DOHH2 (cell line): ENCODE results near the gene SPRN.

Source experiments
- H3F3A ChIP-seq: fragments of 200-600 bp; sonication (generic), shearing (Covaris generic); 2 replicates; pipeline ENCODE4 v1.6.0; 2016; ENCODE audit warnings: antibody characterized with exemption, mild to moderate bottlenecking; ENCODE audit not compliant: control insufficient read depth, insufficient read depth
- H3K27ac ChIP-seq: fragments of 200-600 bp; sonication (generic); 2 replicates; pipeline ENCODE4 v1.5.1; 2014; ENCODE audit warnings: low read depth, mild to moderate bottlenecking, low read length, moderate library complexity
- H3K27me3 ChIP-seq: fragments of 200-600 bp; sonication (generic); 2 replicates; pipeline ENCODE4 v1.6.1; 2014; ENCODE audit warnings: mild to moderate bottlenecking, low read length, mixed read lengths; ENCODE audit not compliant: control insufficient read depth
- H3K36me3 ChIP-seq: fragments of 200-600 bp; sonication (generic); 2 replicates; pipeline ENCODE4 v1.6.1; 2014; ENCODE audit warnings: mild to moderate bottlenecking, low read length, moderate library complexity, mixed read lengths; ENCODE audit not compliant: control insufficient read depth
- H3K4me1 ChIP-seq: fragments of 200-600 bp; sonication (generic); 2 replicates; pipeline ENCODE4 v1.6.1; 2014; ENCODE audit warnings: mild to moderate bottlenecking, low read length, mixed read lengths; ENCODE audit not compliant: control insufficient read depth
- H3K4me2 ChIP-seq: fragments of 200-600 bp; sonication (generic); 2 replicates; pipeline ENCODE4 v1.6.0; 2014; ENCODE audit warnings: mild to moderate bottlenecking, low read length, moderate library complexity
- H3K4me3 ChIP-seq: fragments of 200-600 bp; sonication (generic); 2 replicates; pipeline ENCODE4 v1.5.1; 2014; ENCODE audit warnings: mild to moderate bottlenecking, low read length, mixed read lengths
- H3K79me2 ChIP-seq: fragments of 200-600 bp; sonication (generic); 2 replicates; pipeline ENCODE4 v1.6.1; 2014; ENCODE audit warnings: mild to moderate bottlenecking, low read length, mixed read lengths; ENCODE audit not compliant: control insufficient read depth
- H3K9me2 ChIP-seq: fragments of 200-600 bp; sonication (generic); replicated peaks from 2 replicates; pipeline ENCODE4 v1.6.1; 2014; ENCODE audit warnings: mild to moderate bottlenecking, low read length, mixed read lengths; ENCODE audit not compliant: control insufficient read depth
- H3K9me3 ChIP-seq: fragments of 200-600 bp; sonication (generic); 2 replicates; pipeline ENCODE4 v1.6.1; 2014; ENCODE audit warnings: antibody characterized with exemption, low read length, mixed read lengths; ENCODE audit not compliant: control insufficient read depth, insufficient read depth
- H4K20me1 ChIP-seq: fragments of 200-600 bp; sonication (generic); 2 replicates; pipeline ENCODE4 v1.6.0; 2014; ENCODE audit warnings: low read depth, mild to moderate bottlenecking, antibody characterized with exemption, low read length, moderate library complexity; ENCODE audit not compliant: control insufficient read depth, insufficient read depth
- EZH2phosphoT487 ChIP-seq: fragments of 200-600 bp; sonication (generic); IDR thresholded peaks from 2 replicates; pipeline ENCODE4 v1.6.1; 2017; ENCODE audit warnings: borderline replicate concordance, mild to moderate bottlenecking, antibody characterized with exemption, low read length, moderate library complexity, mixed read lengths
- TF ChIP-seq, protein P1 (sequence below): fragments of 200-600 bp; sonication (generic); IDR thresholded peaks from one replicate; pipeline ENCODE4 v1.5.1; 2014; ENCODE audit warnings: antibody characterized with exemption, mild to moderate bottlenecking, low read depth, low read length; ENCODE audit not compliant: poor library complexity, severe bottlenecking

Gene SPRN

DNA sequence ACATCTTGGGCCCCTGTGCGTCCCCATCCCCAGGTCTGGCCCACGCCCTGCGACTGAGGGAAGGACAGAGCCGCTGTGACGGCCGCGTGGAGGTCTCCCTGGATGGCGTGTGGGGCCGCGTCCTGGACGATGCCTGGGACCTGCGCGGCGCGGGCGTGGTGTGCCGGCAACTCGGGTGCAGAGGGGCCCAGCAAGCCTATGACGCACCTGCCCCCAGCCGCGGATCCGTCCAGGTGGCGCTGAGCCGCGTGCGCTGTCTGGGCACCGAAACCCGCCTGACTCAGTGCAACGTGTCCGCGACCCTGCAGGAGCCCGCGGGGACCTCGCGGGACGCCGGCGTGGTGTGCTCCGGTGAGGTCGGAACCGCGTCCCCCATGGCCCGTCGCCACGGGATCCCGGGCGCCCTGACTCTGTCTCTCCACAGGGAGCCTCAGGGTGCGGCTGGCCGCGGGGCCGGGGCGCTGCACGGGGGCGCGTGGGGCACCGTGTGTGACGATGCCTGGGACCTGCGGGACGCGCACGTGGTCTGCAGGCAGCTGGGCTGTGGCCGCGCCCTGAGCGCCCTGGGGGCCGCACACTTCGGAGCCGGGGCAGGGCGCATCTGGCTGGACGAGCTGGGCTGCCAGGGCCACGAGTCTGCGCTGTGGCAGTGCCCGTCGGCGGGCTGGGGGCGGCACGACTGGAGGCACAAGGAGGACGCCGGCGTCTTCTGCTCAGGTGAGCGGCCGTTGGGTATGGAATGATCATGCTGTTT, 35.2 kb upstream of the SPRN start:
- H3K27ac ChIP-seq, result no peak overlapping the region
- H3K27me3 ChIP-seq, result no peaks in the 10 kb centered on the region
- H3F3A ChIP-seq, result no peaks in the 10 kb centered on the region
- no peaks in the 10 kb centered on the region for H3K9me3 ChIP-seq
- H3K4me1 ChIP-seq, result no peaks in the 10 kb centered on the region
- H3K9me2 ChIP-seq, result no peaks in the 10 kb centered on the region
- no peak overlapping the region for H3K4me3 ChIP-seq
- no peaks in the 10 kb centered on the region for H3K79me2 ChIP-seq
- H4K20me1 ChIP-seq, result no peaks in the 10 kb centered on the region
- no peak overlapping the region for H3K4me2 ChIP-seq
- H3K36me3 ChIP-seq, result no peaks in the 10 kb centered on the region
- TF ChIP-seq EZH2phosphoT487, result no peak
- TF ChIP-seq, protein P1, sequence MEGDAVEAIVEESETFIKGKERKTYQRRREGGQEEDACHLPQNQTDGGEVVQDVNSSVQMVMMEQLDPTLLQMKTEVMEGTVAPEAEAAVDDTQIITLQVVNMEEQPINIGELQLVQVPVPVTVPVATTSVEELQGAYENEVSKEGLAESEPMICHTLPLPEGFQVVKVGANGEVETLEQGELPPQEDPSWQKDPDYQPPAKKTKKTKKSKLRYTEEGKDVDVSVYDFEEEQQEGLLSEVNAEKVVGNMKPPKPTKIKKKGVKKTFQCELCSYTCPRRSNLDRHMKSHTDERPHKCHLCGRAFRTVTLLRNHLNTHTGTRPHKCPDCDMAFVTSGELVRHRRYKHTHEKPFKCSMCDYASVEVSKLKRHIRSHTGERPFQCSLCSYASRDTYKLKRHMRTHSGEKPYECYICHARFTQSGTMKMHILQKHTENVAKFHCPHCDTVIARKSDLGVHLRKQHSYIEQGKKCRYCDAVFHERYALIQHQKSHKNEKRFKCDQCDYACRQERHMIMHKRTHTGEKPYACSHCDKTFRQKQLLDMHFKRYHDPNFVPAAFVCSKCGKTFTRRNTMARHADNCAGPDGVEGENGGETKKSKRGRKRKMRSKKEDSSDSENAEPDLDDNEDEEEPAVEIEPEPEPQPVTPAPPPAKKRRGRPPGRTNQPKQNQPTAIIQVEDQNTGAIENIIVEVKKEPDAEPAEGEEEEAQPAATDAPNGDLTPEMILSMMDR, result no peak

DNA sequence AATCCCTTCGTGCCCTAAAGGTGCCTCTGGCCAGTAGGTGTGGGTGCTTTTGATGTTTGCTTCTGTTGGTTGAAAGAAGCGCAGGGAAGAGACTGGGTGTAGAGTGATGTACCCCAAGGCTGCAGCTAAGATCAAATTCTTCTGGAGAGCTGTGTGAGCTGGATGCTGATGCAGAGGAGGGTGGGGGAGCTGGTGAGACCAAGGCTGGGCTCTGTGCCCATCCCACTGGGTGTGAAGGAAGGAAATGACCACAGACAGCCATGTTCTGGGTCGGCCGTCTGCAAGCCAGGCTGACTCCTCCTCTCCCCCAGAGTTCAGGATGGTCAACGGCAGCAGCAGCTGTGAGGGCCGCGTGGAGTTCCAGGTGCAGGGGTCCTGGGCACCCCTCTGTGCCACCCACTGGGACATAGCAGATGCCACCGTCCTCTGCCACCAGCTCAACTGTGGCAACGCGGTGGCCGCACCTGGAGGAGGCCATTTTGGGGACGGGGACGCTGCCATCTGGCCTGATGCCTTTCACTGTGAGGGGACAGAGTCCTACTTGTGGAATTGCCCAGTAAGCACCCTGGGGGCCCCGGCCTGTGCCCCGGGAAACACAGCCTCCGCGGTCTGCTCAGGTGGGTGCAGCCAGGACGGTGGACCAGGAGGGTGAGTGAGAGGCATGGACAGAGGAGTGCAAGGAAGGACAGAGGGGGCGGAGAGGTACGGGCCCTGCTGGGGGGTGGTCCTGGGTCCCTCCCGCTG, 34.5 kb upstream of the SPRN start:
- Histone ChIP-seq H3K79me2 (no peaks in the 10 kb centered on the region), H3K9me3 (no peaks in the 10 kb centered on the region)

DNA sequence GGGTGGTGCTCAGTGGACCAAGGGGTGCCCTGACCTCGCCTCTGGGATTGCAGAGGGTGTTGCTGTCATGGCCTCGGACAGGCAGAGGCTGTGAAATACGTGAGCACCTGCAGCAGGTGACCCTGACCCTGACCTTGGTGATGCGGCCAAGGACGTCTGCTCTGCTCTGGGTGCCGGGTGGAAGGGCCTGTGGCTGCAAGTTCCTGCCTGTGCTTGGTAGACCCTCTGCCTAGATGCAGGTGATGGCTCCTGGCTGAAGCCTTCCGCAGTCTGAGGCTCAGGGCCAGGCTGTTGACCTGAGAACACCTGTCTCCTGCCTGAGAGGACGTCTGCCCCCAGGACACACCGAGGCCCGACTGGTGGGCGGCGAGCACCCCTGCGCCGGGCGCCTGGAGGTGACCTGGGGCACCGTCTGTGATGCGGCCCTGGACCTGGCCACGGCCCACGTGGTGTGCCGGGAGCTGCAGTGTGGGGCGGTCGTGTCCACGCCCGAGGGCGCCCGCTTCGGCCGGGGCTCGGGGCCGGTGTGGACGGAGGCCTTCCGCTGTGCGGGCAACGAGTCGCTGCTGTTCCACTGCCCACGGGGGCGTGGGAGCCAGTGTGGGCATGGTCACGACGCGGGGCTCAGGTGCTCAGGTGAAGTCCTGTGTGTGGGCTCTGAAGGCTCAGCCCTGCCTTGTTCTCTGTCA, 33.7 kb upstream of the SPRN start:
- no peaks in the 10 kb centered on the region for H3K9me3 ChIP-seq
- no peaks in the 10 kb centered on the region for H3K36me3 ChIP-seq
- no peaks in the 10 kb centered on the region for H3F3A ChIP-seq
- no peaks in the 10 kb centered on the region for H3K27me3 ChIP-seq
- H3K4me1 ChIP-seq, result no peaks in the 10 kb centered on the region
- H4K20me1 ChIP-seq, result no peaks in the 10 kb centered on the region
- TF ChIP-seq, protein P1, result no peak
- no peak for TF ChIP-seq EZH2phosphoT487
- no peak overlapping the region for H3K4me2 ChIP-seq
- H3K4me3 ChIP-seq, result no peak overlapping the region
- H3K27ac ChIP-seq, result no peak overlapping the region
- no peaks in the 10 kb centered on the region for H3K79me2 ChIP-seq
- H3K9me2 ChIP-seq, result no peaks in the 10 kb centered on the region

More for the DNA sequence above, 34.5 kb upstream of the SPRN start:
- no peaks in the 10 kb centered on the region for H3K36me3 ChIP-seq
- H3F3A ChIP-seq, result no peaks in the 10 kb centered on the region
- H3K4me3 ChIP-seq, result no peak overlapping the region
- H3K4me1 ChIP-seq, result no peaks in the 10 kb centered on the region
- TF ChIP-seq, protein P1, result no peak
- TF ChIP-seq EZH2phosphoT487, result no peak
- H3K27me3 ChIP-seq, result no peaks in the 10 kb centered on the region
- H3K9me2 ChIP-seq, result no peaks in the 10 kb centered on the region
- H3K4me2 ChIP-seq, result no peak overlapping the region
- no peak overlapping the region for H3K27ac ChIP-seq
- no peaks in the 10 kb centered on the region for H4K20me1 ChIP-seq
